HG02852 (cell line): ENCODE data around the gene BCL2L13.
"Not testable (repeated sequence)": the region's sequence is repeated elsewhere in the genome, so short reads cannot be mapped to it uniquely, and the experiment has no call there.

ENCODE experiments used
- ATAC-seq: cut with Tn5 transposase; IDR thresholded peaks from one replicate; pipeline ENCODE4 v1.9.1; 2021; ENCODE audit warnings: mild to moderate bottlenecking, moderate library complexity; ENCODE audit not compliant: unreplicated experiment

Gene BCL2L13

GRCh38 chr22:17753401-17753989, 114.9 kb downstream of the BCL2L13 start:
- ATAC-seq: no peak

GRCh38 chr22:17754233-17754925, 115.8 kb downstream of the BCL2L13 start:
- no peak for ATAC-seq

GRCh38 chr22:17761138-17761488, 122.6 kb downstream of the BCL2L13 start:
- ATAC-seq: no peak

- not testable (repeated sequence) for ATAC-seq
Observed at GRCh38 chr22:17763442-17763841, 124.9 kb downstream of the BCL2L13 start.

- ATAC-seq: no peak
Observed at GRCh38 chr22:17764036-17764435, 125.5 kb downstream of the BCL2L13 start.

- ATAC-seq: not testable (repeated sequence)
Observed at GRCh38 chr22:17764852-17765251, 126.3 kb downstream of the BCL2L13 start.

GRCh38 chr22:17767233-17768065, 128.9 kb downstream of the BCL2L13 start:
- peak; percentile 77 for ATAC-seq

GRCh38 chr22:17769013-17769715, 130.6 kb downstream of the BCL2L13 start:
- ATAC-seq: no peak

GRCh38 chr22:17769716-17770082, 131.1 kb downstream of the BCL2L13 start:
- ATAC-seq: no peak

GRCh38 chr22:17770180-17771077, 131.9 kb downstream of the BCL2L13 start:
- ATAC-seq: no peak

- ATAC-seq: no peak
Observed at GRCh38 chr22:17772249-17772957, 133.8 kb downstream of the BCL2L13 start.

- ATAC-seq: no peak
Observed at GRCh38 chr22:17772958-17773605, 134.5 kb downstream of the BCL2L13 start.

- peak; percentile 28 for ATAC-seq
Observed at GRCh38 chr22:17773606-17774205, 135.1 kb downstream of the BCL2L13 start.

GRCh38 chr22:17774206-17774925, 135.8 kb downstream of the BCL2L13 start, which contains the start of gene BID:
Gene BID, minus strand, starts transcription at chr22:17774469. Its CDS starts 24,353 bp downstream, at chr22:17750116.
- peak; percentile 31 for ATAC-seq

- ATAC-seq: no peak
Observed at GRCh38 chr22:17774926-17775685, 136.5 kb downstream of the BCL2L13 start.

GRCh38 chr22:17775781-17776465, 137.4 kb downstream of the BCL2L13 start:
- no peak for ATAC-seq
